MV-4-11 (cell line): ENCODE measurements around the gene PALM3.

ENCODE experiments used
- DNase-seq: peaks from one replicate; lab custom pipeline; 2025; lab: John Stamatoyannopoulos, UW

PALM3 gene

DNA sequence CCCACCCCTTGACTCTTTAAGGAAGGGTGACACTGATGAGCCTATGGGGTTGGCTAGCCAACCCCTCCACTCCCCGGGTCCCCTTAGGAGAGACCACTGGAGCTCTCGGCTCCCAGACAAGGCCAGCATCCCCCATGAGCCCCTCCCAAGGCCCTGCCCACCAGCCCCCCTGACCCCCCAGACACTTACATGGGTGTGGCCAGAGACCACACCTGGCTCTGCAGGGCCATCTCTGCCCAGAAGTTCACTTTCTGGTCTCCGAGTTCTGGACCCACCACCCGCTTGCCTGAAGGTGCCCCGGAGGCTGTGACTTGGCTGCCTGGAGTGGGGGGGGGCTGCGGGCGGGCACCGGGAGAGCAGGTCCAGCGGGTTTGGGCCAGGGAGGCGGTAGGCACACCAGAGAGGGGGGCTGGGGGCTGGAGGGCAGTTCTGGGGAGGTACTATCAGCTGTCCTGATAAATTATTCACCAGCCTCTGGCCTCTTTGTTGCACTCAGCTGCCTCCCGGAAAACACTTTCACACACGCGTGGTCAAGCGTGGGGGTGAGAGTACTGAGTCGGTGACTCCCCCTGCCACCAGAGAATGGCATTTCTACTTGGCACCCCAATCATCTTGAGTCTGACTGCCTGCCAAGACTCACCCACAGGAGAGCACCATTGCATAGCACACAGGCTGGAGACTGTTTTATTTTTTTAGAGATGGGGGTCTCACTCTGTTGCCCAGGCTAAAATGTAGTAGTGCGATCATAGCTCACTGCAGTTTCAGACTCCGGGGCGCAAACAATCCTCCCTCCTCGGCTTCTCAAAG, at the start of gene PALM3:
PALM3 (minus strand) TSS at position 326 of the 807 bp plus-strand sequence; CDS start at position 230, 96 bp downstream.
- DNase-seq: no peak

DNA sequence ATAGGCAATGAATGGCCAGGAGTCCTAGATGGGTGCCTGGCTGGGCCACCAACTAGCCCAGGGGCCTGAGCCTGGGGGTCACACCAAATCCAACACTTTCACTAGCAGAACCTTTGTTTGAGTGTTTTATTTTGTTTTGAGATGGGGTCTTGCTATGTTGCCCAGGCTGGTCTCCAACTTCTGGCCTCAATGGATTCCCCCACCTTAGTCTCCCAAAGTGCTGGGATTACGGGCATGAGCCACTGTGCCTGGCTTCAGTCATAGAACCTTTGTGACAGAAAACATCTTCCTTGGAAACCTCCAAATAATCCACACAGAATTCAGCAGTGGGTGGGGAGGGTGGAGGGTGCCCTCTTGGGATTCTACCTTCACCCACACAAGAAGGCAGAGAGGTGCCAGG, 49.6 kb upstream of the PALM3 start:
- DNase-seq: no peak

DNA sequence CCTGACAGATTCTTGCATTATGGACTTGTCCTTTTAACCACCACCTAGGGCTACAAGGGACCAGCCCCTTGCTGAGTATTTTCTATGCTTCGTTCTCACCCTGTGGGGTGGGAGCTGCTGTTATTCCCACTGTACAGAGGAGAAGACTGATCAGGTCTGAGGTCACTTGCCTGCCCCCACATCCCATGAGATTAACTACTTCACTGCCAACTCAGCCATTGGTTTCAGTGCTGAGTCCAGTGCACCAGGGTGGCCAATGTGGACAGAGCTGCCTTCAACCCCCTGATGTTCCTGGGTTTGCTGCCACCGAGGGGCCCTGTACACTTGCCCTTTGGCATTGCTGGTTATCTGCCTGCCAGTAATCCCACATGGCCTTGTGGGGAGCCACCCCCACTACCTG, 48.8 kb upstream of the PALM3 start:
- DNase-seq: no peak

- DNase-seq: no peak
These were observed 45.9 kb upstream of the PALM3 start for GRCh38 chr19:14107581-14108461.

DNA sequence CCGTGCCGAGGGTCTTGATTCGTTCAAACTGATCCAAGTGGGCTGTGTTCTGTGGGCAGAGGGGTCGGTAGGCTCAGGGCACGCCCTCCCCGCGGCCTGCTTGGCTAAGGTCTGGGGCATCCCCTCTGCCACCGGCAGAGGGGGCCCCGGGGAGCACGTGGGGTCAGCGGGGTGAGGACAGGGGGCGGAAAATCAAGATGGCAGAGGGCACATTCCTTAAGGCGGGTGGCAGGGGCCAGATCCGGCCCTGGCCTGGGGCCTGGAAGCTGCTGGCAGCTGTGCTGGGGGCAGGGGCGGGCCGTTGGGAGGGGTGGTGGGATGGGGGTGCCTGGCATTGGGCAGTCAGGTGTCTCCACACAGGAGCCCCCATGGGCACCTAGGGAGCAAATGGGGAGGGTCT, 45.0 kb upstream of the PALM3 start:
- no peak for DNase-seq

DNA sequence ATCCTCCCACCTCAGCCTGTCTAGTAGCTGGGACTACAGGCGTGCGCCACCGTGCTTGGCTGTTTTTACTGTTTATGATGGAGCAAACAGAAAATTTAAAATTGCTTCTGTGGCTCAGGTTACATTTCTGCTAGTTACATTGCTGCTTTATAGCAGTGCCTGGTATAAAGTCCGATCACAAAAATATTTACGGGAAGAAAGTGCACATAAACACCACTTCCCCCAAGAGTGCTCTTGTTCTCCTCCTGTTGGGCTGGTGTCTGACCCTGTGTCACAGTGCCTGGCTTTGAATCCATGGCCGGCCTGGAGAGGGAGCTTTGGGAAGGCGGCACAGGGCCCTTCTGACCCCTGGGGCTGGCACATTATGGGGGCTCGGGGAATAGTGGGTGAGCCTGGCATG, 43.8 kb upstream of the PALM3 start:
- DNase-seq: no peak

- DNase-seq: no peak
These were observed 41.4 kb upstream of the PALM3 start for GRCh38 chr19:14103310-14103709.

GRCh38 chr19:14102756-14103155, 40.9 kb upstream of the PALM3 start:
- no peak for DNase-seq

GRCh38 chr19:14102102-14102696, 40.3 kb upstream of the PALM3 start:
- DNase-seq: no peak

GRCh38 chr19:14101003-14101545, 39.2 kb upstream of the PALM3 start:
- DNase-seq: no peak

DNA sequence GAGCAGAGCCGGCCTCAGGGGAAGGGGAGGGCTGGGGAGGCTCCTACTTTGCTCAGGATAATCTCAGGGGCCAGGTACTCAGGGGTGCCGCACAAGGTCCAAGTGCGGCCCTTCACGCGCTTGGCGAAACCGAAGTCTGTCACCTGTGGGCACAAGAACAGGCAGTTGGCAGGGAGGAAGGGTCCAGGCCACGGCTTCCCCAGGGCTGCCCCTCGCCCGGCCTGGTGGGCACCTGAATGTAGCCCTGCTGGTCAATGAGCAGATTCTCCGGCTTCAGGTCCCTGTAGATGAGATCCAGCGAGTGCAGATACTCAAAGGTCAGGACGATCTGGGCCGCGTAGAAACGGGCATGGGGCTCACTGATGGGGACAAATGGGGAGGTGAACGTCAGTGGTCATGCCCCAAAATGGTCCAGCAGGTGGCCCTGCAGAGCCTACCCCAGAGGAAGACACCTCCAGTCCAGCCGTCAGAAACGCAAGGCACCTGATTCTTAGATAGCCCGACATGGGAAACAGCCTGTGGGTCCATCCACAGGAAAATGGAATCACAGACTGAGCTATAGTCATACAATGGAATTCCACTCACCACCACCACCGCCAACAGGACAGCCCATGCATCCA, 35.8 kb upstream of the PALM3 start:
- no peak for DNase-seq

- DNase-seq: no peak
These were observed 34.6 kb upstream of the PALM3 start for GRCh38 chr19:14096272-14096992.

- no peak for DNase-seq
These were observed 33.0 kb upstream of the PALM3 start for GRCh38 chr19:14094854-14095253.

DNA sequence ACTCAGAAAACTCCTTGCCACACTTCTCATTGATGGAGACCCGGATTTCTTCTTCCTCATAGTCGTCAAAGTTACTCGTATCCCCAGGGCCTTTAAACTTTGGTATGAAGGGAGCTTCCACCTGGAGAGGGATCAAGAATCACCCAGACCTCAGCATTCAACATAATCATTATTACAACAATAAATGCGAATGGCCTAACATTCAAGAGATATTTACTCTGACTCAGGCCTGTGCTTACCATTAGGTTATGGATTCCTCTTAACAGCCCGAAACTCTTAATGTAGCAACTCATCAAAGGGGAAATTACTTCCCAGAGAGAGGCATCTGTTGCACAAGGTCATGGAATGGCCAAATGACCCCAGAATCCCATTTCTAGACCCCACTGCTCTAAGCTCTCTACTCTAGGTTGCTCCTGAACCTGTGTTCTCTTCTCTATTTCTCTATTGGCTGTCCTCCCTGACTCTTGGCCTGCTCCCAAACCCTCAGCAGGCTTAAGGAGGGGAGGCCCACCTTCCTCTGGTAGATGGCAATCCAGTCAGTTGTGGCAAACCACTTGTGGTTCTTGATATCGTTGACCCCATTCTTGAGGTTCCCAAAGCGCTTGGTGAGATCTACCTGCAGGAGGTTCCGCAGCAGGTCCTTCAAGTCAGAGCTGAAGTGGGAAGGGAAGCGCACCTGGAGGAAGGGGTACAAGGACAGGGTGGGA, 31.4 kb upstream of the PALM3 start:
- no peak for DNase-seq

GRCh38 chr19:14091813-14092462, 30.1 kb upstream of the PALM3 start:
- no peak for DNase-seq

GRCh38 chr19:14091081-14091812, 29.4 kb upstream of the PALM3 start:
- peak; percentile 75 for DNase-seq

GRCh38 chr19:14090509-14091080, 28.7 kb upstream of the PALM3 start, which contains the start of gene SAMD1:
SAMD1 (minus strand) TSS chr19:14090751.
- DNase-seq: no peak

DNA sequence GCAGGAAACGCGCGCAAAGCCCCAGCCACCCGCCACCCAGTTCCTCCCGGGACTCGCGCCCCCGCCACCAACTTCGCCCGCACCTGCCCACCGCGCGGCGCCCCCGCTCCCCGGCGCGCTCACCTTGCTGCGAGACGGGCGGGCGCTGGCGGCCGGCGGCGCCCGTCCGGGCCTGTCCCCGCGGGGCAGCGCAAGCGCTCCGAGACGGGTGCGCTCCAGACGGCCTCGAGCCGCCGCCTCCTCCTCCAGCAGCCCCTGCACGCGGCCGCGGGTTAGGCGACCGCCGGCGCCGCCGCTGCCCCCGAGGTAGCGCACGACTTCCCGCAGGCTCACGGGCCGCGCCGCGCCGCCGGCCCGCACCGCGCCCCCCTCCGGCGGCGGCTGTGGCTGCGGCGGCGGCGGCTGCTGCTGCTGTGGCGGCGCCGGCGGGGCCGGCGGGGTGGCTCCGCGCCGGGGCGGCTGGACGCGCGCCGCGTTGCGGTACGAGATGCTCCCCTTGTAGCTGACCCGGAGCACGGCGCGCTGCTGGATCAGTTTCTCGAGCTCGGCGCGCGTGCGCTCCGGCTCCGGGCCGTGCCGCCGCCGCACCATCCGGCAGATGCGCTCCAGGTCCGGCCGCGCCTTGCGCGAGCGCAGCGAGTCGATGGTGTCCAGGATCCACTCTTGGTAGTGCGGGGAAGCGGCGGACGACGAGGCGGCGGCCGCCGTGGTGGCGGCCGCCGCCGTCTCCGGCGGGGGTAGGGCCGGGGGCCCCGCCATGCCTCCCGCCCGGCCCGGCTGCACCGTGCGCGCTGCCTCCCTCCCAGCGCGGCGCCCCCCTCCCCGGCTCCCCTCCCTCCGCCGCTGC, 28.0 kb upstream of the PALM3 start:
- DNase-seq: peak; percentile 31
